Measurements from ENCODE around the gene UNC5A. TPM values are rescaled to one million over a fixed set of nuclear protein-coding genes. Genes with fewer than 3 reads are reported as not detected.

UNC5A gene
- total RNA-seq, 1 donor from 2014 or later: 2.8 TPM

DNA sequence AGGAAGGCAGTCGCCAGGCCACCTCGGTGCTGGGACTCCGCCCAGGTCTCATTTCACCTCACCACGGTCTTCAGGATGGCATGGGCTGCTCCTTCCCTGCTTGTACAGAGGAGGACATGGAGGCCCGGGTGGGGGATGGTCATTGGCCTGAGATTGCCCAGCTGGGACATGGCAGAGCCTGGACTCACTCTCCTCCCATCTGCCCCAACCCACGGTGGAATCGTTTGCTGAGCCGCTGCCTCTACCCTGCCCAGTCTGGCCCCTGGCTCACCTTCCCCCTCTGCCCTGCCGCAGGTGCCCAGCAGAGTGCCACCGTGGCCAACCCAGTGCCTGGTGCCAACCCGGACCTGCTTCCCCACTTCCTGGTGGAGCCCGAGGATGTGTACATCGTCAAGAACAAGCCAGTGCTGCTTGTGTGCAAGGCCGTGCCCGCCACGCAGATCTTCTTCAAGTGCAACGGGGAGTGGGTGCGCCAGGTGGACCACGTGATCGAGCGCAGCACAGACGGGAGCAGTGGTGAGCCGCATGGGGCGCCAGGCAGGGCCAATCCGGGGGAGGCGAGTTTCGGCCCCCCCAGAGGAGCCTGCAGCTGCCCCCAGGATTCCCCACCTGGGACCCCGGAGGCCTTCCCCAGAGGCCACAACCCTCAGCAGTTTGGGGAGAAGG lies 52.1 kb downstream of the UNC5A start:
- no peaks in the 10 kb centered on the region for H3K9me3 Mint-ChIP-seq (ENCODE audit: low read depth)
- TF ChIP-seq, protein P1, sequence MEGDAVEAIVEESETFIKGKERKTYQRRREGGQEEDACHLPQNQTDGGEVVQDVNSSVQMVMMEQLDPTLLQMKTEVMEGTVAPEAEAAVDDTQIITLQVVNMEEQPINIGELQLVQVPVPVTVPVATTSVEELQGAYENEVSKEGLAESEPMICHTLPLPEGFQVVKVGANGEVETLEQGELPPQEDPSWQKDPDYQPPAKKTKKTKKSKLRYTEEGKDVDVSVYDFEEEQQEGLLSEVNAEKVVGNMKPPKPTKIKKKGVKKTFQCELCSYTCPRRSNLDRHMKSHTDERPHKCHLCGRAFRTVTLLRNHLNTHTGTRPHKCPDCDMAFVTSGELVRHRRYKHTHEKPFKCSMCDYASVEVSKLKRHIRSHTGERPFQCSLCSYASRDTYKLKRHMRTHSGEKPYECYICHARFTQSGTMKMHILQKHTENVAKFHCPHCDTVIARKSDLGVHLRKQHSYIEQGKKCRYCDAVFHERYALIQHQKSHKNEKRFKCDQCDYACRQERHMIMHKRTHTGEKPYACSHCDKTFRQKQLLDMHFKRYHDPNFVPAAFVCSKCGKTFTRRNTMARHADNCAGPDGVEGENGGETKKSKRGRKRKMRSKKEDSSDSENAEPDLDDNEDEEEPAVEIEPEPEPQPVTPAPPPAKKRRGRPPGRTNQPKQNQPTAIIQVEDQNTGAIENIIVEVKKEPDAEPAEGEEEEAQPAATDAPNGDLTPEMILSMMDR (IDR thresholded peaks at IDR 0.05; ENCODE audit: unreplicated experiment): no peak
- H3K4me3 Mint-ChIP-seq (ENCODE audit: low read depth): no peak overlapping the region

GRCh38 chr5:176863041-176863764 lies 52.8 kb downstream of the UNC5A start:
- H3K4me1 Mint-ChIP-seq (ENCODE audit: low read depth): peaks cover 18% of the 10 kb centered on the region
- H3K4me3 Mint-ChIP-seq (ENCODE audit: low read depth): no peak overlapping the region
- no peak for DNase-seq (ENCODE audit: low spot score, unreplicated experiment)
- TF ChIP-seq, protein P1 (IDR thresholded peaks at IDR 0.05; ENCODE audit: unreplicated experiment): no peak
- peaks cover 26% of the 10 kb centered on the region for H3K27me3 Mint-ChIP-seq
- no peaks in the 10 kb centered on the region for H3K36me3 Mint-ChIP-seq (ENCODE audit: insufficient read depth)
- no peaks in the 10 kb centered on the region for H3K9me3 Mint-ChIP-seq (ENCODE audit: low read depth)
- H3K27ac Mint-ChIP-seq: no peak overlapping the region

More for the DNA sequence above, 52.1 kb downstream of the UNC5A start:
- Mint-ChIP-seq H3K27ac (no peak overlapping the region), H3K4me1 (ENCODE audit: low read depth) (peaks cover 18% of the 10 kb centered on the region), H3K36me3 (ENCODE audit: insufficient read depth) (no peaks in the 10 kb centered on the region), H3K27me3 (peaks cover 32% of the 10 kb centered on the region)
- DNase-seq (ENCODE audit: low spot score, unreplicated experiment): no peak

DNA sequence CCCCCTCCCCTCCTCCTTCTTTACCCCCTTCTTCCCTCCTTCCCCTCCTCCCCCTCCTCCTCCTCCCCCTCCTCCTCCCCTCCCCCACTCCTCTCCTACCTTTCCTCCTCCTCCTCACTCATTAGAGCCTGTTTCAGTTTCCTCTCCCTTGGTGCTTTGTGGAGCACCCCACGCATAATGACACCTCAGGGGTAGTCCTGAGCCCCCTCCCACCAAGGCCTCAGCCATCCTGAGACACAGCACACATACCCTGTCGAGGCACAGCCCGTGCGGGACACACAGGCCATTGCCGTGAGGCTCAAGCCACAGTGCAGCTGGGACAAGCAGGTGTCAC lies 53.4 kb downstream of the UNC5A start:
- Mint-ChIP-seq H3K4me3 (ENCODE audit: low read depth) (no peak overlapping the region), H3K27me3 (peaks cover 22% of the 10 kb centered on the region), H3K9me3 (ENCODE audit: low read depth) (no peaks in the 10 kb centered on the region), H3K4me1 (ENCODE audit: low read depth) (peaks cover 18% of the 10 kb centered on the region), H3K36me3 (ENCODE audit: insufficient read depth) (no peaks in the 10 kb centered on the region), H3K27ac (no peak overlapping the region)
- DNase-seq (ENCODE audit: low spot score, unreplicated experiment): no peak
- TF ChIP-seq, protein P1 (IDR thresholded peaks at IDR 0.05; ENCODE audit: unreplicated experiment): no peak

- H3K27ac Mint-ChIP-seq: no peak overlapping the region
- H3K27me3 Mint-ChIP-seq: peaks cover 25% of the 10 kb centered on the region
- no peak for DNase-seq (ENCODE audit: low spot score, unreplicated experiment)
- no peaks in the 10 kb centered on the region for H3K36me3 Mint-ChIP-seq (ENCODE audit: insufficient read depth)
- no peaks in the 10 kb centered on the region for H3K9me3 Mint-ChIP-seq (ENCODE audit: low read depth)
- H3K4me3 Mint-ChIP-seq (ENCODE audit: low read depth): no peak overlapping the region
- peaks cover 18% of the 10 kb centered on the region for H3K4me1 Mint-ChIP-seq (ENCODE audit: low read depth)
- TF ChIP-seq, protein P1 (IDR thresholded peaks at IDR 0.05; ENCODE audit: unreplicated experiment): no peak
These were observed 54.4 kb downstream of the UNC5A start for GRCh38 chr5:176864755-176865154.

- TF ChIP-seq, protein P1 (IDR thresholded peaks at IDR 0.05; ENCODE audit: unreplicated experiment): no peak
- no peak for DNase-seq (ENCODE audit: low spot score, unreplicated experiment)
- Mint-ChIP-seq H3K9me3 (ENCODE audit: low read depth) (no peaks in the 10 kb centered on the region), H3K27me3 (peaks cover 28% of the 10 kb centered on the region), H3K27ac (no peak overlapping the region), H3K4me1 (ENCODE audit: low read depth) (peaks cover 20% of the 10 kb centered on the region), H3K4me3 (ENCODE audit: low read depth) (no peak overlapping the region), H3K36me3 (ENCODE audit: insufficient read depth) (no peaks in the 10 kb centered on the region)
These were observed 55.6 kb downstream of the UNC5A start for GRCh38 chr5:176865964-176866363.

Data from progenitor cell of endocrine pancreas (in vitro differentiated cells).